Esophagus squamous epithelium (tissue), 5 donors: ENCODE results near the gene SLCO6A1. TPM values are rescaled to one million over a fixed set of nuclear protein-coding genes. Genes with fewer than 3 reads are reported as not detected.

Experiments
- DNase-seq: peaks from one replicate; lab custom pipeline; 2025; lab: John Stamatoyannopoulos, UW
- H3K27ac ChIP-seq, 4 donors: fragments of 200-600 bp; sonication (generic); one replicate each; pipeline ENCODE4 v1.5.1; 2016 to 2019; ENCODE audit warnings: mild to moderate bottlenecking in 1 of 4
- H3K27me3 ChIP-seq, 4 donors: fragments of 200-600 bp; sonication (generic); 1 replicate in 3 of 4; 2 replicates in 1 of 4; pipeline versions ENCODE4 v1.5.1 to v1.6.0; 2017 to 2021; ENCODE audit warnings: antibody characterized with exemption in 1 of 4
- H3K36me3 ChIP-seq, 3 donors: fragments of 200-600 bp; sonication (generic); one replicate each; pipeline ENCODE4 v1.5.1; 2016 to 2019
- H3K4me1 ChIP-seq, 3 donors: fragments of 200-600 bp; sonication (generic); one replicate each; pipeline ENCODE4 v1.5.1; 2017 to 2019
- H3K4me3 ChIP-seq, 4 donors: fragments of 200-600 bp; sonication (generic); 1 replicate in 3 of 4; 2 replicates in 1 of 4; pipeline ENCODE4 v1.5.1; 2016 to 2019; ENCODE audit warnings: mild to moderate bottlenecking in 2 of 4, moderate library complexity in 1 of 4
- H3K9me3 ChIP-seq, 3 donors: fragments of 200-600 bp; sonication (generic); one replicate each; pipeline ENCODE4 v1.5.1; 2016 to 2019
- POLR2A ChIP-seq, 4 donors: fragments of 450-650 bp; IDR thresholded peaks; one replicate each; pipeline ENCODE4 v1.6.1; 2017; ENCODE audit warnings: antibody characterized with exemption in 4 of 4, mild to moderate bottlenecking in 4 of 4, moderate library complexity in 3 of 4
- WGBS, 2 donors: methylation state at CpG; one replicate each; pipeline ENCODE4 v1.1.5; 2018; 5-methylcytosine and 5-hydroxymethylcytosine counted together
- intact Hi-C: fragments of 100-400 bp; cut with DNase I; formaldehyde crosslinking; loops from one replicate; pipeline ENCODE4 v1.15.0; 2022
- total RNA-seq, 4 donors: library from RNA; depleted of rRNA; stranded (reverse); fragments of >200 nt; gene quantifications; one replicate each; pipeline ENCODE4 v1.1.0, GENCODE V29; 2016
- TF ChIP-seq, protein P1 (sequence below), 6 experiments: fragments of 450-650 bp in 4 of 6; fragments of 200-600 bp in 2 of 6; sonication (generic) in 2 of 6; IDR thresholded peaks; one replicate each; pipeline ENCODE4 v1.5.1; 2016 to 2019; ENCODE audit warnings: antibody characterized with exemption in 6 of 6, mild to moderate bottlenecking in 4 of 6, moderate library complexity in 4 of 6
- donor health status: DM: yes; HTN: yes; CAD: no.

Gene SLCO6A1
- total RNA-seq: not detected

DNA sequence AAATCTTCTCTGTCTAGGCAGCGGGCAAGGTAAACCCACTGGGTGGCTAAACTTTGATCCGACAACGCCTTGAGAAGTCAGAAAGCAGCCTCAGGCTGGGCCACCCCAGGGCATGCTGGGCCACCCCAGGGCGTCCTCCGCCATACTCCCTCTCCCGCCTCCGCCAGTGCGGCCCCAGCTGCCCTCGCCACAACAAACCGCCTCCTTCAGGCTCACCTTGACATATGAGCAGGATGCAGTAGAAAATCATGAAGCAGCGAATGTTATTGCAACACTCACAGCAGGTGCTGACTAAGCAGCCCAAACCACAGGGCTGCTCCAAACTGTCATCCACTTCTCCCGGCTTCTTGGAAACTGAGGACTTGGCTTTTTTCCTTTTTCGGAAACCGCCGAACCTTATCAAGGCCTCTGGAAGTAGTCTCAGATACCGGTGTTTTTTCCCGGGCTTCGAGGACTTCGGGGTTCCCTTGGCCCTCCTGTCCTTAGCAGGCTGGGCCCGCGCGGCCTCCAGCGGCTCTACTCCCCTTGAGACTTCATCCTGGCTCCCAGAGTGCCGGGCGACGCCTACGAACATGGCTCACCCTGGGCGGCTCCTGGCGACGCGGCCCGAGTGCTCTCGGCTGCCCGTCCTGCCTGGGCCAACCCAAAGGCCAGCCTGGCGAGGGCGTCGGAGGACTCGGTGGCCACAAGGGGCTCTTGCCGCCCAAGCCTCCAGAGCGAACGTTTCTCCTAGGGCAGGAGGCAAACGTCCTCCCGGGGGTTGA is at the start of gene SLCO6A1:
Gene SLCO6A1, minus strand, starts transcription at position 731 of the 764 bp plus-strand sequence. Its CDS starts 157 bp downstream, at position 574.
- WGBS, 2 donors: 83 to 87% methylated on average over 14 to 23 of the region's 43 CpGs
- Histone ChIP-seq H3K4me1 (no peaks in the 10 kb centered on the region), H3K9me3 (no peaks in the 10 kb centered on the region), H3K27me3 (no peaks in the 10 kb centered on the region), H3K4me3 (no peak within 1 kb of the TSS), H3K36me3 (no peaks in the 10 kb centered on the region), H3K27ac (no peak within 1 kb of the TSS)
- no peak for DNase-seq
- intact Hi-C loops: no loop called here
- TF ChIP-seq, protein P1, sequence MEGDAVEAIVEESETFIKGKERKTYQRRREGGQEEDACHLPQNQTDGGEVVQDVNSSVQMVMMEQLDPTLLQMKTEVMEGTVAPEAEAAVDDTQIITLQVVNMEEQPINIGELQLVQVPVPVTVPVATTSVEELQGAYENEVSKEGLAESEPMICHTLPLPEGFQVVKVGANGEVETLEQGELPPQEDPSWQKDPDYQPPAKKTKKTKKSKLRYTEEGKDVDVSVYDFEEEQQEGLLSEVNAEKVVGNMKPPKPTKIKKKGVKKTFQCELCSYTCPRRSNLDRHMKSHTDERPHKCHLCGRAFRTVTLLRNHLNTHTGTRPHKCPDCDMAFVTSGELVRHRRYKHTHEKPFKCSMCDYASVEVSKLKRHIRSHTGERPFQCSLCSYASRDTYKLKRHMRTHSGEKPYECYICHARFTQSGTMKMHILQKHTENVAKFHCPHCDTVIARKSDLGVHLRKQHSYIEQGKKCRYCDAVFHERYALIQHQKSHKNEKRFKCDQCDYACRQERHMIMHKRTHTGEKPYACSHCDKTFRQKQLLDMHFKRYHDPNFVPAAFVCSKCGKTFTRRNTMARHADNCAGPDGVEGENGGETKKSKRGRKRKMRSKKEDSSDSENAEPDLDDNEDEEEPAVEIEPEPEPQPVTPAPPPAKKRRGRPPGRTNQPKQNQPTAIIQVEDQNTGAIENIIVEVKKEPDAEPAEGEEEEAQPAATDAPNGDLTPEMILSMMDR (IDR thresholded peaks at IDR 0.05): no peak
- no peak for TF ChIP-seq POLR2A (IDR thresholded peaks at IDR 0.05)

DNA sequence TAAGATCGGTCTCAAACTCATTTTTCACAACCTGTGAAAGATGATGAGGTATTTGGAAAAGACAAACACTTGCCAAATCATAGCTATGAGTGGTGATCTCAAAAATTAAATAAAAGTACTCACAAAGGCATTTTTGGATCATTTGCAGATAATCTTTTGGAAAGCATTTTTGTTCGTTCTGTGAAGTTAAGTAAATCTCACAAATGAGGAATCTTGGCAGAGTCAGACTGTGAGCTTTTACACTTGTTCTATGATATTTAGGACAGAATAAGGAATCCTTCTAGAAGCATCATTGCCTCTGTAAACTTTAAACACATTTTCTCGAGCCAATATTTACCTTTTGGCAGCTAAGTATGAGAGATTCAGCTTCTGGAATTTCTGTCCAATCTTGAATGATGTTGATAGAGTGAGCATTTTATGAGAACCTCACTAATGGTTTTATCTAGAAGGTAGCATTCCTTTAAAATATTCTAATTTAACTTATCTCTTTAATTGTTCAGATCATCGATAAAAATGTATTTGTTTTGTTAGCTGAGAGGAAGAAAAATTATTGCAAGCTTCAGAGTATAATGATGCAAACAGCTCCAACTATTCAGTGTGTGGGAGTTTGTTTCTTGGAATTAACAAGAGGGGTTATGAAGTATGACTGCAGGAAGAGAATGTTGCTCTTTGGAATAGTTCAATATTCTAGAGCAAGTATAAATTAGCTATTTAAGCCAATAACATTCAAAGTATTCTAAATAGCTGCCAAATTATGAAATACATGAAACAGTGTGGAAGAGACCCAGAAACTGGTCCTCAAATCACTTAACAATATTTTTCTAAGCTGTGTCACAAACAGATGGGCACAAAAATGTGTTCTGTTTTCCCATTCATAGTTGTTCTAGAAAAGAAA is 48.6 kb upstream of the SLCO6A1 start:
- Histone ChIP-seq H3K36me3 (no peaks in the 10 kb centered on the region), H3K4me1 (no peaks in the 10 kb centered on the region), H3K27ac (no peak overlapping the region), H3K9me3 (no peaks in the 10 kb centered on the region), H3K4me3 (no peak overlapping the region), H3K27me3 (no peaks in the 10 kb centered on the region)
- 29 to 34% methylated on average over 4 of the region's 4 CpGs for whole genome bisulfite sequencing, 2 donors
- intact Hi-C loops: no loop called here
- TF ChIP-seq, protein P1 (IDR thresholded peaks at IDR 0.05): no peak
- no peak for TF ChIP-seq POLR2A (IDR thresholded peaks at IDR 0.05)
- DNase-seq: no peak

GRCh38 chr5:102545175-102545574 is 46.4 kb upstream of the SLCO6A1 start:
- intact Hi-C loops: no loop called here
- Histone ChIP-seq H3K27ac (no peak overlapping the region), H3K9me3 (no peaks in the 10 kb centered on the region), H3K4me3 (no peak overlapping the region), H3K36me3 (no peaks in the 10 kb centered on the region), H3K27me3 (no peaks in the 10 kb centered on the region), H3K4me1 (no peaks in the 10 kb centered on the region)
- WGBS, 2 donors: 70 to 75% methylated on average over 5 to 6 of the region's 6 CpGs
- DNase-seq: no peak
- TF ChIP-seq POLR2A (IDR thresholded peaks at IDR 0.05): no peak
- TF ChIP-seq, protein P1 (IDR thresholded peaks at IDR 0.05): no peak

DNA sequence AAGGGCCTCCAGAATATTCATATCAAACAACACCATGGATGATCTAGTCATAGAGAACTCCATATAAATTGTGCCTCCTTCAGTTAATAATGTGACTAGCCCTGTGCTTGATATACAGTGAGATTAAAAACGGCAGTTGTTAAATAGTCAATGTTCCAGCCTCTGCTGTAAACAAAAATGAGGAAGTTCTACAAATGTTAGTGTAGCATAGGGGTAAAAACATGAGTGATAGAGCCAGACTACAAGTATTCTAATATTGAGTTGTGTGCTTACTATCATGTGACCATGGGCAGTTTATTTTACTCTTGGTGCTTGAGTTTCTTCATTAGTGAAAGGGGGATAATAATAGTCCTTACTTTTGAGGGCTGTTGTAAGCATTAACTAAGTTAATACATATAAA is 43.3 kb upstream of the SLCO6A1 start:
- WGBS, 2 donors: 36 to 41% methylated on average over 1 of the region's 1 CpG
- Histone ChIP-seq H3K27ac (no peak overlapping the region), H3K4me3 (no peak overlapping the region), H3K36me3 (no peaks in the 10 kb centered on the region), H3K4me1 (no peaks in the 10 kb centered on the region), H3K27me3 (no peaks in the 10 kb centered on the region), H3K9me3 (no peaks in the 10 kb centered on the region)
- no peak for DNase-seq
- no peak for TF ChIP-seq POLR2A (IDR thresholded peaks at IDR 0.05)
- TF ChIP-seq, protein P1 (IDR thresholded peaks at IDR 0.05): no peak
- intact Hi-C loops: no loop called here
